ENCODE data around the gene ATXN10.
A peak's percentile ranks its signal among the peaks of the same experiment; 100 is the strongest.

Gene ATXN10

DNA sequence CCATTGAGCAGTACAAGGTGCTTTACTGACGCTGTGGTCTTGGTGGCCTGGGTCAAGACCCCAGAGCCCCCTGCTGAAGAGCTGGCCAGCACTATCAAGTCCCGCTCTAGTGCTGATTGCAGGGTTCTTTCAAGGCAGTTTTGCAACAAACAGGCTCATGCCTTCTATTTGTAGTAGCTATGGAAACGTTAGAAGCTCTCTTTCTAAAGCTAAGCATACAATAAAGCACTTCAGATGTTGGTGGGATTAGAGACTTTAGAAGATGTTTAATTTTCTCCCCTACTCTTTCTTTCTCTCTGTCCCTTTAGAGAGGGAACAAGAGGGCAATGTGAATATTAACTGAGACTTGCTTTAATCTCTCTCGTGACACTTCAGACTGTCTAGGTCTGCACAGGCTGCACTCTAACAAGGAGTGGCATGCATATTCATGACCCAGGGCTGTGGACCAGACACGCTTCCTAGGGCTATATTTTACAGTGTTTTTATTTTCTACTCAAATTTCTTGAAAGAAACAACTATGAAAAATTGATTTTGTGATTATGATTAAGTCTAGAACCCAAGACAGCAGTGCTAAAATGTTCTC lies 166.8 kb downstream of the ATXN10 start:
- TF ChIP-seq, protein P1, sequence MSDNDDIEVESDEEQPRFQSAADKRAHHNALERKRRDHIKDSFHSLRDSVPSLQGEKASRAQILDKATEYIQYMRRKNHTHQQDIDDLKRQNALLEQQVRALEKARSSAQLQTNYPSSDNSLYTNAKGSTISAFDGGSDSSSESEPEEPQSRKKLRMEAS (IDR thresholded peaks at IDR 0.05; ENCODE audit: low read depth, low read length): no peak
- TF ChIP-seq POLR2A (IDR thresholded peaks at IDR 0.05; ENCODE audit: extremely low read depth, insufficient read length) (no peak), MYC (IDR thresholded peaks at IDR 0.05; ENCODE audit: low read depth, low read length) (no peak)
- TF ChIP-seq, protein P2, sequence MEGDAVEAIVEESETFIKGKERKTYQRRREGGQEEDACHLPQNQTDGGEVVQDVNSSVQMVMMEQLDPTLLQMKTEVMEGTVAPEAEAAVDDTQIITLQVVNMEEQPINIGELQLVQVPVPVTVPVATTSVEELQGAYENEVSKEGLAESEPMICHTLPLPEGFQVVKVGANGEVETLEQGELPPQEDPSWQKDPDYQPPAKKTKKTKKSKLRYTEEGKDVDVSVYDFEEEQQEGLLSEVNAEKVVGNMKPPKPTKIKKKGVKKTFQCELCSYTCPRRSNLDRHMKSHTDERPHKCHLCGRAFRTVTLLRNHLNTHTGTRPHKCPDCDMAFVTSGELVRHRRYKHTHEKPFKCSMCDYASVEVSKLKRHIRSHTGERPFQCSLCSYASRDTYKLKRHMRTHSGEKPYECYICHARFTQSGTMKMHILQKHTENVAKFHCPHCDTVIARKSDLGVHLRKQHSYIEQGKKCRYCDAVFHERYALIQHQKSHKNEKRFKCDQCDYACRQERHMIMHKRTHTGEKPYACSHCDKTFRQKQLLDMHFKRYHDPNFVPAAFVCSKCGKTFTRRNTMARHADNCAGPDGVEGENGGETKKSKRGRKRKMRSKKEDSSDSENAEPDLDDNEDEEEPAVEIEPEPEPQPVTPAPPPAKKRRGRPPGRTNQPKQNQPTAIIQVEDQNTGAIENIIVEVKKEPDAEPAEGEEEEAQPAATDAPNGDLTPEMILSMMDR (IDR thresholded peaks at IDR 0.05; ENCODE audit: low read depth, low read length): no peak
- H3K4me3 ChIP-seq (ENCODE audit: low read depth, low read length): no peak overlapping the region
- DNase-seq (ENCODE audit: low read depth): no peak

DNA sequence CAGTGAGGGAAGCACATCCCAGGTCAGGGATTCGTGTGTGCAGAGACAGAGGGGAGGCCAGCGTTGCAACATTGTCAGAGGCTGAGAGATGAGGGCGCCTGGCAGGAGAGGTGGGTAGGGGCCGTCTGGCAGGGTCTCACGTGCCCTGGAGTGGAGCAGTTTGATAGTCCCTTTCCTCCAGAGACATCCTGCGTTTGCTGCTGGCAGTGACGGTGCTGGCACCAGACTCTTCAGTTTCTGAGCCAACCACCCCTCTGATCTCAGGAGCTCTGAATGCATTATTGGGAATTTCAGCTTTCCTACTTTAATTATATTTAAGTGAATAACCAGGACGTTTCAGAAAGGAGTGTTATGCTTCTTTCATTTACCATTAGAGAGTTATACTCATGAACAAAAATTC lies 168.8 kb downstream of the ATXN10 start:
- H3K4me3 ChIP-seq (ENCODE audit: low read depth, low read length): no peak overlapping the region
- no peak for DNase-seq (ENCODE audit: low read depth)
- no peak for TF ChIP-seq MYC (IDR thresholded peaks at IDR 0.05; ENCODE audit: low read depth, low read length)
- TF ChIP-seq, protein P2 (IDR thresholded peaks at IDR 0.05; ENCODE audit: low read depth, low read length): no peak
- no peak for TF ChIP-seq POLR2A (IDR thresholded peaks at IDR 0.05; ENCODE audit: extremely low read depth, insufficient read length)
- TF ChIP-seq, protein P1 (IDR thresholded peaks at IDR 0.05; ENCODE audit: low read depth, low read length): no peak

DNA sequence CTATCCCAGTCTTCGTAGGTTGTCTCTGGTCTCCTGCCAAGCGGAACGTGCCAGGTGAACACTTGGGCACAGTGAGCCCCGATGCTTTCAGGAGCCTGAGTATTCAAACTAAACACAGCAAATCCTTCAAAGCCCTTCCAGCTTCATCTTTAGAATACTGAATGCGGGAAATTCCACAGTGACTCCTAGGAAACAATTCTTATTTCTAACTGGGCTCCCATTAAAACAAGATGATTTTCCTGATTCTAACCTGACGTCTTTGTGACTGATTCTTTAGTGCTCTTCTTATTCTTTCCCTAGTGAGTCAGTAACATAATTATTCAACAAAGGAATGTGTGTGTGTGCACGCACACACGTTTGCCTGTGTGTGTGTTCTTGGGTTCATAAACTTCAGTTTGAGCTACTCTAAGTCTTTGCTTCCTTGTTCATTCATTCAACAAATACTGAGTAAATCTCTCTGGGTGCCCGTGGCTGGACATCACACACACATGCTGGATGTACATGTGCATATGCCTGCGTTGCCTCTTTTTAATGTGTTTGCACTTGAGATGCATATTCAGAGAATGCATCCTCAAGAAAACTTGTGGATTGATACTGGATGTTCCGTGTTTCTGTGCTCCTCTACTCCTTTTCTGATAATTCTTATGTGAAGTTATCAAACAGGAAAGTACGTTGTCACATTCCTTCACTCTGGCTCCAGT lies 170.8 kb downstream of the ATXN10 start:
- peak; percentile 17 for DNase-seq (ENCODE audit: low read depth)
- H3K4me3 ChIP-seq (ENCODE audit: low read depth, low read length): no peak overlapping the region
- TF ChIP-seq, protein P1 (IDR thresholded peaks at IDR 0.05; ENCODE audit: low read depth, low read length): no peak
- TF ChIP-seq POLR2A (IDR thresholded peaks at IDR 0.05; ENCODE audit: extremely low read depth, insufficient read length) (no peak), MYC (IDR thresholded peaks at IDR 0.05; ENCODE audit: low read depth, low read length) (no peak)
- TF ChIP-seq, protein P2 (IDR thresholded peaks at IDR 0.05; ENCODE audit: low read depth, low read length): no peak

DNA sequence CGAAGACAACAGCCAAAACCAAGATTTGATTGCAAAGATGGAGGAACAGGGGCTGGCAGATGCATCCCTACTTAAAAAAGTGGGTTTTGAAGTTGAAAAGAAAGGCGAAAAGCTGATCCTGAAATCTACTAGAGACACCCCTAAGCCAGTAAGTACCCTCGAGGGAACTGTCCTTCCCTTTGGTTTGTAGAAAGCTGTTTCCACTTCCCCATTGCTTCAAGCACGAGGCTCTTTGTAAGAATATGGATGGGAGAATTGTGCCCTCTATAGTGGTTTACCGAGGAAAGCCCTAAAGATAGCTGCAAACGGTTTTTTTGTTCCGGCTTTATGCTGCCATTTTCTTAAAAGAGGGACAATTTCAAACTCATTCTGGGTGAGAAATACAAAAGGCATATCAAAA lies 171.4 kb downstream of the ATXN10 start:
- peak; percentile 90 for DNase-seq (ENCODE audit: low read depth)
- TF ChIP-seq, protein P1 (IDR thresholded peaks at IDR 0.05; ENCODE audit: low read depth, low read length): peak; percentile 57
- peak; percentile 70 for TF ChIP-seq MYC (IDR thresholded peaks at IDR 0.05; ENCODE audit: low read depth, low read length)
- TF ChIP-seq, protein P2 (IDR thresholded peaks at IDR 0.05; ENCODE audit: low read depth, low read length): no peak
- TF ChIP-seq POLR2A (IDR thresholded peaks at IDR 0.05; ENCODE audit: extremely low read depth, insufficient read length): no peak
- H3K4me3 ChIP-seq (ENCODE audit: low read depth, low read length): no peak overlapping the region

DNA sequence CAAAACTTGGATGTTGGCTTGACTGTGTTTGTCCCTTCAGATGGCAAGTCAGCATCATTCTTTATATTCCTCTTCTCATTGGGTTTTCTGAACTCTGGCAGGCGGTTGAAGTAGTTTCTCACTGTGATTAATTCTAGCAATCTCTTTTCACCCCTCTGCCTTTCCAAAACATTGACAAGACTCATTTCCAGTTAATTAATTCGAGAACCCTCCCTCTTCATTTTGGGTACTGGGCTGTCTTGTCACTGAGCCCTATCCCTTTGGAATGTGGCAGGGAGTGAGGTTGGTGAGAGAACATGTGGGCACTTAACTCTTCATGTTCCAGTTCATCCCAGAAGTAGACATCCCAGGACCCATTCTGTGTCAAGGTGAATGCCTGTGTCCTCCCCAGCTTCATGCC lies 172.4 kb downstream of the ATXN10 start:
- H3K4me3 ChIP-seq (ENCODE audit: low read depth, low read length): no peak overlapping the region
- TF ChIP-seq, protein P2 (IDR thresholded peaks at IDR 0.05; ENCODE audit: low read depth, low read length): no peak
- no peak for TF ChIP-seq POLR2A (IDR thresholded peaks at IDR 0.05; ENCODE audit: extremely low read depth, insufficient read length)
- TF ChIP-seq, protein P1 (IDR thresholded peaks at IDR 0.05; ENCODE audit: low read depth, low read length): no peak
- no peak for TF ChIP-seq MYC (IDR thresholded peaks at IDR 0.05; ENCODE audit: low read depth, low read length)
- DNase-seq (ENCODE audit: low read depth): no peak

All from NB4 (cell line).